ENCODE data around the gene SNX18. TPM values are rescaled to one million over a fixed set of nuclear protein-coding genes. Genes with fewer than 3 reads are reported as not detected.

SNX18 gene
- total and polyA plus RNA-seq, 12 donors = 4.0 to 89.4 (median 33.7) TPM

GRCh38 chr5:54521856-54522479 lies 4.4 kb downstream of the SNX18 start:
- Histone ChIP-seq H3K9me3 (replicated peaks in 1 of 3) (no peaks in the 10 kb centered on the region), H3K4me3 (peak overlapping the region in 1 of 4 donors; percentile 99), H3K27ac (peak overlapping the region in 1 of 5 donors; percentile 95), H3K36me3 (replicated peaks in 1 of 2) (no peaks in the 10 kb centered on the region), H3K4me1 (replicated peaks in 1 of 2) (peaks cover 43 to 86% of the 10 kb centered on the region in 2 donors), H3K27me3 (no peaks in the 10 kb centered on the region)
- TF ChIP-seq CTCF (IDR thresholded peaks at IDR 0.05) = no peak
- no peak for TF ChIP-seq POLR2A (IDR thresholded peaks at IDR 0.05)
- intact Hi-C loops (cut with DNase I) = no loop called here
- WGBS, 4 donors = 74 to 86% (median 81%) methylated on average over 5 of the region's 5 CpGs
- DNase-seq = no peak

GRCh38 chr5:54523534-54523933 lies 6.0 kb downstream of the SNX18 start:
- H3K4me1 ChIP-seq (replicated peaks in 1 of 2) = peaks cover 41 to 98% of the 10 kb centered on the region in 2 donors
- no peaks in the 10 kb centered on the region for H3K27me3 ChIP-seq
- whole genome bisulfite sequencing, 4 donors = 55 to 70% (median 66%) methylated on average over 3 of the region's 3 CpGs
- no peaks in the 10 kb centered on the region for H3K9me3 ChIP-seq (replicated peaks in 1 of 3)
- peak overlapping the region; percentile 62 to 87 (median 77) for H3K27ac ChIP-seq
- intact Hi-C loops (cut with DNase I) = no loop called here
- no peaks in the 10 kb centered on the region for H3K36me3 ChIP-seq (replicated peaks in 1 of 2)
- peak overlapping the region in 1 of 4 donors; percentile 14 for H3K4me3 ChIP-seq
- TF ChIP-seq CTCF (IDR thresholded peaks at IDR 0.05) (no peak), POLR2A (IDR thresholded peaks at IDR 0.05) (no peak)
- DNase-seq = no peak

GRCh38 chr5:54524082-54524481 lies 6.5 kb downstream of the SNX18 start:
- Histone ChIP-seq H3K9me3 (replicated peaks in 1 of 3) (no peaks in the 10 kb centered on the region), H3K27me3 (no peaks in the 10 kb centered on the region), H3K4me1 (replicated peaks in 1 of 2) (peaks cover 40 to 98% of the 10 kb centered on the region in 2 donors), H3K27ac (peak overlapping the region; percentile 62 to 87 (median 77)), H3K4me3 (peak overlapping the region in 1 of 4 donors; percentile 14), H3K36me3 (replicated peaks in 1 of 2) (no peaks in the 10 kb centered on the region)
- 16 to 33% (median 29%) methylated on average over 8 of the region's 8 CpGs for WGBS, 4 donors
- TF ChIP-seq POLR2A (IDR thresholded peaks at IDR 0.05) = no peak
- TF ChIP-seq CTCF (IDR thresholded peaks at IDR 0.05) = no peak
- intact Hi-C loops (cut with DNase I) = no loop called here
- DNase-seq = peak in 1 of 7 donors; percentile 32

- Histone ChIP-seq H3K27me3 (no peaks in the 10 kb centered on the region), H3K4me1 (replicated peaks in 1 of 2) (peaks cover 41 to 98% of the 10 kb centered on the region in 2 donors), H3K9me3 (replicated peaks in 1 of 3) (no peaks in the 10 kb centered on the region), H3K36me3 (replicated peaks in 1 of 2) (no peaks in the 10 kb centered on the region), H3K27ac (peak overlapping the region; percentile 65 to 87 (median 77)), H3K4me3 (peak overlapping the region in 1 of 4 donors; percentile 32)
- TF ChIP-seq POLR2A (IDR thresholded peaks at IDR 0.05) (no peak), CTCF (IDR thresholded peaks at IDR 0.05) (no peak)
- intact Hi-C loops (cut with DNase I) = no loop called here
- WGBS, 4 donors = 30 to 51% (median 34%) methylated on average over 6 to 8 of the region's 8 CpGs
- peak; percentile 46 to 74 (median 50) for DNase-seq
These were observed 7.1 kb downstream of the SNX18 start for GRCh38 chr5:54524704-54525103.
